ENCODE measurements around the gene PDE4B. TPM values are rescaled to one million over a fixed set of nuclear protein-coding genes. Genes with fewer than 3 reads are reported as not detected.
A peak's percentile ranks its signal among the peaks of the same experiment; 100 is the strongest.

The PDE4B gene
- total RNA-seq, 2 donors from 2014 or later = 4.3 to 18.0 TPM

- H3K36me3 Mint-ChIP-seq (ENCODE audit: low read depth) = no peaks in the 10 kb centered on the region
- DNase-seq = peak; percentile 77
- Histone ChIP-seq H3K4me3 (ENCODE audit: low read length) (peak overlapping the region; percentile 7), H3K4me1 (ENCODE audit: control insufficient read depth, insufficient read depth, low read length) (peaks cover 36% of the 10 kb centered on the region), H3K9ac (ENCODE audit: extremely low read depth, low read length, poor library complexity, severe bottlenecking) (no peak overlapping the region), H3K27me3 (ENCODE audit: control insufficient read depth, insufficient read depth, low read length, poor library complexity, severe bottlenecking) (no peaks in the 10 kb centered on the region), H3K9me3 (ENCODE audit: control insufficient read depth, low read length) (no peaks in the 10 kb centered on the region), H3K27ac (ENCODE audit: low read depth, low read length) (peak overlapping the region; percentile 39), H3K36me3 (ENCODE audit: control insufficient read depth, insufficient read depth, low read length) (no peaks in the 10 kb centered on the region)
- H3K27me3 Mint-ChIP-seq (ENCODE audit: insufficient read depth) = no peaks in the 10 kb centered on the region
- H3K4me1 Mint-ChIP-seq = peaks cover 82% of the 10 kb centered on the region
- no peaks in the 10 kb centered on the region for H3K9me3 Mint-ChIP-seq
- TF ChIP-seq CTCF (conservative IDR thresholded peaks at IDR 0.05) = no peak
- peak overlapping the region; percentile 96 for H3K27ac Mint-ChIP-seq
- WGBS, 2 experiments (ENCODE audit: insufficient coverage in 1 of 2, insufficient read length in 1 of 2) = 18 to 21% methylated on average over 5 to 6 of the region's 6 CpGs
- peak overlapping the region; percentile 39 for H3K4me3 Mint-ChIP-seq
Observed at GRCh38 chr1:66350001-66350547, 557.4 kb downstream of the PDE4B start.

GRCh38 chr1:66351478-66351877, 558.8 kb downstream of the PDE4B start:
- no peak for TF ChIP-seq CTCF (conservative IDR thresholded peaks at IDR 0.05)
- Mint-ChIP-seq H3K27ac (peak overlapping the region; percentile 96), H3K36me3 (ENCODE audit: low read depth) (no peaks in the 10 kb centered on the region), H3K4me1 (peaks cover 84% of the 10 kb centered on the region), H3K4me3 (no peak overlapping the region), H3K9me3 (no peaks in the 10 kb centered on the region), H3K27me3 (ENCODE audit: insufficient read depth) (no peaks in the 10 kb centered on the region)
- DNase-seq = no peak
- no peaks in the 10 kb centered on the region for H3K27me3 ChIP-seq (ENCODE audit: control insufficient read depth, insufficient read depth, low read length, poor library complexity, severe bottlenecking)
- no peak overlapping the region for H3K4me3 ChIP-seq (ENCODE audit: low read length)
- no peaks in the 10 kb centered on the region for H3K9me3 ChIP-seq (ENCODE audit: control insufficient read depth, low read length)
- H3K9ac ChIP-seq (ENCODE audit: extremely low read depth, low read length, poor library complexity, severe bottlenecking) = no peak overlapping the region
- H3K36me3 ChIP-seq (ENCODE audit: control insufficient read depth, insufficient read depth, low read length) = no peaks in the 10 kb centered on the region
- peaks cover 44% of the 10 kb centered on the region for H3K4me1 ChIP-seq (ENCODE audit: control insufficient read depth, insufficient read depth, low read length)
- peak overlapping the region; percentile 93 for H3K27ac ChIP-seq (ENCODE audit: low read depth, low read length)

- peaks cover 44% of the 10 kb centered on the region for H3K4me1 ChIP-seq (ENCODE audit: control insufficient read depth, insufficient read depth, low read length)
- no peaks in the 10 kb centered on the region for H3K27me3 Mint-ChIP-seq (ENCODE audit: insufficient read depth)
- H3K27ac ChIP-seq (ENCODE audit: low read depth, low read length) = peak overlapping the region; percentile 93
- no peak for DNase-seq
- H3K36me3 Mint-ChIP-seq (ENCODE audit: low read depth) = no peaks in the 10 kb centered on the region
- H3K9ac ChIP-seq (ENCODE audit: extremely low read depth, low read length, poor library complexity, severe bottlenecking) = no peak overlapping the region
- H3K9me3 ChIP-seq (ENCODE audit: control insufficient read depth, low read length) = no peaks in the 10 kb centered on the region
- H3K4me3 Mint-ChIP-seq = no peak overlapping the region
- H3K4me1 Mint-ChIP-seq = peaks cover 84% of the 10 kb centered on the region
- WGBS, 2 experiments (ENCODE audit: insufficient coverage in 1 of 2, insufficient read length in 1 of 2) = 79 to 91% methylated on average over 3 of the region's 3 CpGs
- no peaks in the 10 kb centered on the region for H3K9me3 Mint-ChIP-seq
- H3K27ac Mint-ChIP-seq = peak overlapping the region; percentile 6
- no peaks in the 10 kb centered on the region for H3K36me3 ChIP-seq (ENCODE audit: control insufficient read depth, insufficient read depth, low read length)
- TF ChIP-seq CTCF (conservative IDR thresholded peaks at IDR 0.05) = no peak
- H3K4me3 ChIP-seq (ENCODE audit: low read length) = peak overlapping the region; percentile 12
- no peaks in the 10 kb centered on the region for H3K27me3 ChIP-seq (ENCODE audit: control insufficient read depth, insufficient read depth, low read length, poor library complexity, severe bottlenecking)
Observed at GRCh38 chr1:66351913-66352312, 559.2 kb downstream of the PDE4B start.

Measured in endodermal cell (in vitro differentiated cells).